ENCODE results near the gene ST7L.

DNA sequence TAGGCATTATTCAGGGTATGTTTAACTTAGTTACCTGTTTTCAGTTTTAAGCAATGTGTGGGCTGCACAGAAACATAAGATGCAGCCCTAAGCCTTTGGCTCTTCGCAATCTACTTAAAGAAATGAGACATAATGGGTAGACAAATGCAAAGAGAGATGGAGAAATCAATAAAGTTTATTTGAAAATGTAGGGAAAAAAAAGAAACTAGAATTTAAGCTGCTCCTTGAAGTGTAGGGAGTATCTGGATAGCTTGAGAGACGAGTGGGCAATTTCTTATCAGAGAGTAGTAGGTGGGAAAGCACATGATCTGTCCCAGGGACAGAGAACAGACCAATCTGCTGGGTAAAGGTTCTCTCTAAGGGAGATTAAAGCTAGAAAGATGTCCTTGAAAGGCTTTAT lies 101.3 kb downstream of the ST7L start:
- TF ChIP-seq RAD21 (IDR thresholded peaks at IDR 0.05; ENCODE audit: low read depth) (no peak), TAF1 (IDR thresholded peaks at IDR 0.05; ENCODE audit: low read depth) (no peak), REST (IDR thresholded peaks at IDR 0.05; ENCODE audit: low read depth) (no peak), EGR1 (IDR thresholded peaks at IDR 0.05) (no peak), NFIC (IDR thresholded peaks at IDR 0.05) (no peak), TCF12 (IDR thresholded peaks at IDR 0.05; ENCODE audit: low read depth) (no peak), EP300 (IDR thresholded peaks at IDR 0.05; ENCODE audit: borderline replicate concordance) (no peak)
